ENCODE results near the gene MSH3. TPM values are rescaled to one million over a fixed set of nuclear protein-coding genes. Genes with fewer than 3 reads are reported as not detected.
"Not testable (repeated sequence)": the region's sequence is repeated elsewhere in the genome, so short reads cannot be mapped to it uniquely, and the experiment has no call there.

MSH3 gene
- total RNA-seq, 2 experiments from 2014 or later: 23.2 to 23.6 TPM

DNA sequence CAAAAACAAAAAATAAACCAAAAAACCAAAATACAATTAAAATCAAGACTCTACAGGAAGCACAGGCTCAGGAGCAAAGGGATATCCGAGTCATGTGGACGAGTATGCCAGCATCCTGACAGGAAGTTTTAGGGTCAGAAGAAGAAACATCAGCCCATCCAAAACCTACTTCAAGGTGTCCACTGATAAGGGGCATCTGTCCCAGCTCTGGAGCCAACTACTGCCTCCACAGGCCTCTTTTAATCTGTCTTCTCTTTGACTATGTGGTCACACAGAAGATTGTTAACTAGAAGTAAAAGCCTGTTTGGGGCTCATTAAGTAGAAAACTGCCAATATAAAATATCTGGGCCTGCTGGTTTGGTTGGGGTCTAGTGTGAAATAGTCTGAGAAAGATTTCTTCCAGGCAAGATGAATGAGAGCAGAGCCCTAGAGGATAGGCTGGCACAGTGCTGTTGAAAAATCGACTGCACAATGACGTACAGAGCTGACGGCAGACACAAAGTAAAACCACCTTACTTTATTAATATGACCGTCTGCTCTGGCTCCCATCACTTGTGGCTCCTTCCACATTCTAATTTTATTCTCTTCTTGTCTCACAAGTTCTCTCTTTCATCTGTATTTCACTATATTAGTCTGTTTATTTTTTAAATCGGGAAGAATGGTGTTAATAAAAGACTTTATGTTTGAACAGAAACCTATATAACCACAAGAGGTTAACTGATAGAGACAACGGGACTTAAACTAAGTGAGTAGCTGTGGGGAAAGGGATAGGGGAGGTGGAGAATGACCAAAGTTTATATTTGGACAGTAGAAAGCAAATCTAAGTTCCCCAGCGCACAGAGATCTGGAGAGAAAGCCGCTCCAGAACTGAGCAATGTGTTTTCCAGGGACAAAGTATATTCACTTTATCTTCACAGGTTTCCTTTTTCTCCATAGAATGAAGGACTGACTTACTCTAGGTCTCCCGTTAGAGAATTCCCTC is 22.9 kb upstream of the MSH3 start:
- intact Hi-C loops (cut with micrococcal nuclease): no loop called here
- ChIA-PET POLR2A (no interaction called here), CTCF (no interaction called here)
- DNase-seq: no peak
- Mint-ChIP-seq H3K4me1 (ENCODE audit: low read depth) (no peaks in the 10 kb centered on the region), H3K27ac (no peak overlapping the region), H3K4me3 (no peak overlapping the region), H3K9me3 (no peaks in the 10 kb centered on the region), H3K36me3 (peaks cover 44% of the 10 kb centered on the region), H3K27me3 (no peaks in the 10 kb centered on the region)

DNA sequence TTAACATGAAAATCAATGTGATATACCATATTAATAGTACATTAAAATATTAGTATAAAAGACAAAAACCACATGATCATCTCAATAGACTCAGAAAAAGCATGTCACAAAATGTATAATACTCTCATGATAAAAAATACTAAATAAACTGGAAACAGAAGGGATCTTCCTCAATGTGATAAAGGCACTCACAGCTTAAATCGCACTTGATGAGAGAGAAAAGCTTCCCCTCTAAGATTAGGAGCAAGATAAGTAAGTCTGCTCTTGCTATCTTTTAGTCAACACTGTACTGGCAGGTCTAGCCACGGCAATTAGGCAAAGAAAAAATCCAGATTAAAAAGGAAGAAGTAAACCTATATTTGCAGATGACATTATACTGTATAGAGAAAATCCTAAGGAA is 21.8 kb upstream of the MSH3 start:
- ChIA-PET POLR2A (no interaction called here), CTCF (no interaction called here)
- no peaks in the 10 kb centered on the region for H3K4me1 Mint-ChIP-seq (ENCODE audit: low read depth)
- intact Hi-C loops (cut with micrococcal nuclease): no loop called here
- no peak overlapping the region for H3K4me3 Mint-ChIP-seq
- H3K27ac Mint-ChIP-seq: no peak overlapping the region
- no peak for DNase-seq
- no peaks in the 10 kb centered on the region for H3K9me3 Mint-ChIP-seq
- no peaks in the 10 kb centered on the region for H3K27me3 Mint-ChIP-seq
- H3K36me3 Mint-ChIP-seq: peaks cover 47% of the 10 kb centered on the region

DNA sequence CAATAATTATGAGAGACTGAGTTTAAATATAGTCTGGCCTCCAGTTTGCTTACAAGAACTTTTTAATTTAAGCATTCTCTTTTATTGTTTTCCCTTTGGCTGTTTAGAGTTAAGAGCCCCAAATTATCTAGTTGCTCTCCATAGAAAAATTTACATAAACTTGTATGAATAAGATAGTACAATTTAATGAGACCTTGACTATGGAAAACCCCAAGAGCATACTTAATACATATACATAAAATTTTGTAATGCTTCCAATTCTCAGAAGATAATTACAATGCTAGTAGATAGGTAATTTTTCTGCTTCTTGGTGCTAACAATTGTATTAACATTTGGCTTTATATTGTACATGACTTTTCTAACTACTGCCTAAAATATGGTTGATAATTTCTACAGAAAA is 20.3 kb upstream of the MSH3 start:
- H3K27me3 Mint-ChIP-seq: no peaks in the 10 kb centered on the region
- H3K4me1 Mint-ChIP-seq (ENCODE audit: low read depth): peaks cover 6% of the 10 kb centered on the region
- ChIA-PET CTCF (no interaction called here), POLR2A (no interaction called here)
- DNase-seq: no peak
- H3K27ac Mint-ChIP-seq: no peak overlapping the region
- no peak overlapping the region for H3K4me3 Mint-ChIP-seq
- peaks cover 59% of the 10 kb centered on the region for H3K36me3 Mint-ChIP-seq
- intact Hi-C loops (cut with micrococcal nuclease): no loop called here
- H3K9me3 Mint-ChIP-seq: no peaks in the 10 kb centered on the region

DNA sequence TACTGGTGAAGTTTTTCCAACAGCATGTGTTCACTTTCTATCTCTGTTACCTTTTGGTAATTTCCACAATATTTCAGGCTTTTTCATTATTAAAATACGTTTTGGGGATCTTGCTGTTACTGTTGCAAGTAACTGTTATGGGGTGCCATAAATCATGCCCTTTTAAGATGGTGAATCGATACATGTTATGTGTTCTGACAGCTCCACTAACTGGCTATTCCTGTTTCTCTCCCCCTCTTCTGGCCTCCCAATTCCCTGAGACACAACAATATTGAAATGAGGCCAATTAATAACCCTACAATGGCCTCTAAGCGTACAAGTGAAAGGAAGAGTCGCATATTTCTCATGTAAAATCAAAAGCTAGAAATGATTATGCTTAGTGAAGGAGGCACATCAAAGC is 13.1 kb upstream of the MSH3 start:
- Mint-ChIP-seq H3K27ac (no peak overlapping the region), H3K4me1 (ENCODE audit: low read depth) (peaks cover 9% of the 10 kb centered on the region), H3K27me3 (no peaks in the 10 kb centered on the region), H3K4me3 (no peak overlapping the region), H3K9me3 (no peaks in the 10 kb centered on the region), H3K36me3 (peaks cover 76% of the 10 kb centered on the region)
- no peak for DNase-seq
- CTCF ChIA-PET: no interaction called here
- POLR2A ChIA-PET: interaction anchor here (0.6 kb wide), 1 partner anchor 593 kb away, joined by 3 read pairs; no protein-coding TSS in a partner anchor
- intact Hi-C loops (cut with micrococcal nuclease): no loop called here

DNA sequence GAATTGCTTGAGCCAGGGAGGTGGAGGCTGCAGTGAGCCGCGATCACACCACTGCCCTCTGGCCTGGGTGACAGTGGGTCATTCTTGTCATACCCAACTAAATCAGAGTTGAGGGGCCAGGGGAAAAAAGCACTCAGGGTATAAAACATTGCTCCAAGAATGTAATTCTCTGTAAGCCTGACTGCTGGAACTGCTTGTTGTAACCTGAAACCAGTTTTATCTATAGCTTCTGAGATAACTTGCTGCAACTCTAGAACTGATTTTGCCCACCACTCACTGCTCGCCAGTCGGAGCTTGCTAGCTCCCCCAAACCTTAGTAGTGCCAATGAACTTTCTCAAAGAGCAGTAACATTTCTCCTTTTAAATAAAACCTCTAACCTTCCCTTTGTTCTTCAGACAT is 9.6 kb upstream of the MSH3 start:
- peaks cover 74% of the 10 kb centered on the region for H3K36me3 Mint-ChIP-seq
- CTCF ChIA-PET: no interaction called here
- POLR2A ChIA-PET: no interaction called here

DNA sequence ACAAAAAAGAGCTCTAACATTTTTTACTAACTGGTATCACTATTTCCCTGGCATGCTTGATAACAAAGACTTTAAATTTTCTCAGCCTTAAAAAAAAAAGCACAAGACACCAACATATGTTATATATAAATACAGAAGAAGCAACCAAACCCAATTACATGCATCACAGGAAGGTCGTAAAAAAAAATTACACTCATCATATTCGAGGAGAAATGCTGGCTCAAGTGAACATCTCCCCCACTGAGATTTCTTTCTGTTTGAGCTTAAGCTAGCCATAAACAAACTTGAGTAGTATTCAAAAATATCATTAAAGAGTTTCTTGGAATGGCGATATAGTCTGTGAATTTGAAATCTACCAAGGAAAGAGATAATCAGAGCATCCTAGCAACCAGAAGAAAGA is 7.5 kb upstream of the MSH3 start:
- POLR2A ChIA-PET: no interaction called here
- H3K36me3 Mint-ChIP-seq: peaks cover 56% of the 10 kb centered on the region
- CTCF ChIA-PET: interaction anchor here (0.9 kb wide), 1 partner anchor 462 kb away, joined by 3 read pairs; no protein-coding TSS in a partner anchor
- peaks cover 4% of the 10 kb centered on the region for H3K4me1 Mint-ChIP-seq (ENCODE audit: low read depth)
- no peak overlapping the region for H3K4me3 Mint-ChIP-seq
- H3K27me3 Mint-ChIP-seq: no peaks in the 10 kb centered on the region
- no peak for DNase-seq
- H3K27ac Mint-ChIP-seq: no peak overlapping the region
- intact Hi-C loops (cut with micrococcal nuclease): no loop called here
- no peaks in the 10 kb centered on the region for H3K9me3 Mint-ChIP-seq

More for the DNA sequence above, 9.6 kb upstream of the MSH3 start:
- DNase-seq: no peak
- no peak overlapping the region for H3K4me3 Mint-ChIP-seq
- intact Hi-C loops (cut with micrococcal nuclease): no loop called here
- H3K9me3 Mint-ChIP-seq: no peaks in the 10 kb centered on the region
- peaks cover 7% of the 10 kb centered on the region for H3K4me1 Mint-ChIP-seq (ENCODE audit: low read depth)
- H3K27me3 Mint-ChIP-seq: no peaks in the 10 kb centered on the region
- H3K27ac Mint-ChIP-seq: no peak overlapping the region

DNA sequence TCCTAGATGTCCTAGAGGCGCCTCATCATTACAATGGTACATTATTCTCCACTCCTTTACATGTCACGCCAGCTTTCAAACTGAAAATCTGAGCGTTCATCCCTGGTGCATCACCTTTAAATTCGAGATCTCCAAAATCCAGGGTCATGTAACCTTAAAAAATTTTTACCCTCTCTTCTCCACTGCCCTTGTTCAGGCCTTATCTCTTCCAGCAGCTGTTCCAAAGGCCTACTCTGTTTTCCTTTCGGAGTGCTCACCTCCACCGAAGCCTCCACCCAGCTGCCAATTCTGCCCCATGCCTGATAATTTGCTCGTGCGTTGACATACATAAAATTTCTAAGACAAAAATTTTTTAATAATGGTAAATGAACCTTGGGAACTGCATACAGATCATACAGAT is 950 bp upstream of the MSH3 start:
- CTCF ChIA-PET: interaction anchor here (1.0 kb wide), 2 partner anchors 85 to 570 kb away, joined by 3 to 4 read pairs; no protein-coding TSS in a partner anchor
- POLR2A ChIA-PET: interaction anchor here (0.5 to 1.4 kb wide), 2 partner anchors 500 to 648 kb away, joined by 3 read pairs; partner anchors contain the start of gene ZCCHC9
- intact Hi-C loops (cut with micrococcal nuclease): loop anchor here (10.0 kb wide), 3 partner anchors 399 to 1669 kb away; partner anchors contain the start of genes ARSB, JMY and SERINC5

DNA sequence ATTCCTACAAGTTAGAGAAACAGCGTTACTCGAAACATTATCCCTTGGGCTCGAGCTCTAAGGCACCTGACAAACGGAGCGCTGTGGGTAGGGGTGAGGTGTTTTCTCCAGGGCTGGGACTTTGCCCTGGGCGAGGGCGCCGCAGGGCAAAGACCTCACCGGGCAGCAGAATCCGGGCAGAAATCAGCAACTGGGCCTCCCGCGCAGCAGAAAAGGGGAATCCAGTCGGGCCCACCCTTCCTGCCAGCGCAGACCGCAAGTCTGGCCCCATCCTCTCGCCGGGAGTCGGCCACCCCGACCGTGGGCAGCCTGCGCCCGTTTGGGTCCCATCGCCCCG is 430 bp upstream of the MSH3 start:
- Mint-ChIP-seq H3K36me3 (peaks cover 34% of the 10 kb centered on the region), H3K4me1 (ENCODE audit: low read depth) (peaks cover 20% of the 10 kb centered on the region), H3K27me3 (no peaks in the 10 kb centered on the region), H3K4me3 (peak overlapping the region; percentile 82), H3K9me3 (no peaks in the 10 kb centered on the region), H3K27ac (peak overlapping the region; percentile 93)
- CTCF ChIA-PET: interaction anchor here (1.0 to 3.2 kb wide), 4 partner anchors 16 to 571 kb away, joined by 3 to 12 read pairs (median 8); no protein-coding TSS in a partner anchor
- DNase-seq: no peak
- POLR2A ChIA-PET: interaction anchor here (0.5 to 1.4 kb wide), 4 partner anchors 102 to 648 kb away, joined by 3 to 4 read pairs (median 3); partner anchors contain the start of gene ZCCHC9
- intact Hi-C loops (cut with micrococcal nuclease): loop anchor here (1.0 to 10.0 kb wide), 5 partner anchors 103 to 1669 kb away; partner anchors contain the start of genes ARSB, JMY, SERINC5 and ZCCHC9

More for the DNA sequence above, 950 bp upstream of the MSH3 start:
- H3K9me3 Mint-ChIP-seq: no peaks in the 10 kb centered on the region
- H3K27ac Mint-ChIP-seq: peak overlapping the region; percentile 93
- peaks cover 20% of the 10 kb centered on the region for H3K4me1 Mint-ChIP-seq (ENCODE audit: low read depth)
- H3K36me3 Mint-ChIP-seq: peaks cover 35% of the 10 kb centered on the region
- H3K4me3 Mint-ChIP-seq: peak overlapping the region; percentile 82
- no peak for DNase-seq
- no peaks in the 10 kb centered on the region for H3K27me3 Mint-ChIP-seq

DNA sequence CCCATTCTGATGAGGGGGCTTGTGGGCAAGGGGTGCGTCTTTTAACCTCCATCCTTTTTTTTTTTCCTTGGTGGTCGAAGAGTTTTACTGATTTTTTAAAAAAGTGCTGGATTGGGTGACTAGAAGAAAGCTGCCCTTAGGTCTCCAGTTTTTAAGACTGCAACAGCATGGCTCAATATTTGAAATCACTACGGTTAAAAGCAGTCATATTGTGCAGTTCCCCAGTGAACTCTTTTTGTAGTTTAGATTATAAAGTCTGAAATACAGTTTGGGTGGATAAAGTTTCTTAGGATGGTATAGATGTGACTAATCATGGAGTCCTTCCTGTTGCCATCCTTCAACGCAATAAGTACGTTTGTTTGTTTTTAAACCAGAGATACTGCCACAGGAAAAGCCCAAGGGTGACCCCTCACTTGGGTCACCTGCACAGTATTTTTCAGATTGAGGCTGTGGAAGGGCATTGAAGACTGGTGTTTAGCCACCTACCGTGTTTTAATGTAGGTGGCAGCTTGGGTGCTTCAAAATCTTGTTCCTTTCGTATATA is 851 bp downstream of the MSH3 start:
- H3K9me3 Mint-ChIP-seq: no peaks in the 10 kb centered on the region
- peaks cover 45% of the 10 kb centered on the region for H3K36me3 Mint-ChIP-seq
- peak overlapping the region; percentile 82 for H3K4me3 Mint-ChIP-seq
- H3K27ac Mint-ChIP-seq: peak overlapping the region; percentile 93
- ChIA-PET POLR2A (interaction anchor here (0.7 to 1.3 kb wide), 3 partner anchors 101 to 529 kb away, joined by 3 to 4 read pairs (median 3); no protein-coding TSS in a partner anchor), CTCF (interaction anchor here (0.7 to 3.2 kb wide), 4 partner anchors 15 to 1521 kb away, joined by 3 to 12 read pairs (median 8); no protein-coding TSS in a partner anchor)
- intact Hi-C loops (cut with micrococcal nuclease): loop anchor here (1.0 to 10.0 kb wide), 7 partner anchors 17 to 1671 kb away; partner anchors contain the start of genes ARSB, FAM151B, JMY and SERINC5
- H3K27me3 Mint-ChIP-seq: no peaks in the 10 kb centered on the region
- no peak for DNase-seq
- H3K4me1 Mint-ChIP-seq (ENCODE audit: low read depth): peaks cover 22% of the 10 kb centered on the region

DNA sequence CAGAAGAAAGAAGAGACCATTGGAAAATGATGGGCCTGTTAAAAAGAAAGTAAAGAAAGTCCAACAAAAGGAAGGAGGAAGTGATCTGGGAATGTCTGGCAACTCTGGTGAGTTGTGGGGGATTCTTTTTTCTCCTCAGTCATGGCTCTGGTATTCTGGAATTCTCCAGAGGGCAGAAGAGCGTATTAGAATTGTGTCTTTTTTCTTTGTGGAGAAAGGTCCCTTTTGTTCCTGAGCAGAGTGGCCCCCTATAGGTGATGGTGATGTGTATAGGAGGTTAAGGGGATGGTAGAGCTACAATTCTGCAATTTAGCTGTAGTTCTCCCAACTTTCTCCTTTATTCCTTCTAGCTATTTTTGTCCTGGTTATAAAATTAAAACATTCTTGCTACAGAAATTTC is 2.0 kb downstream of the MSH3 start:
- ChIA-PET POLR2A (no interaction called here), CTCF (interaction anchor here (1.9 to 3.2 kb wide), 3 partner anchors 14 to 175 kb away, joined by 5 to 12 read pairs (median 12); no protein-coding TSS in a partner anchor)
- H3K4me3 Mint-ChIP-seq: no peak overlapping the region

DNA sequence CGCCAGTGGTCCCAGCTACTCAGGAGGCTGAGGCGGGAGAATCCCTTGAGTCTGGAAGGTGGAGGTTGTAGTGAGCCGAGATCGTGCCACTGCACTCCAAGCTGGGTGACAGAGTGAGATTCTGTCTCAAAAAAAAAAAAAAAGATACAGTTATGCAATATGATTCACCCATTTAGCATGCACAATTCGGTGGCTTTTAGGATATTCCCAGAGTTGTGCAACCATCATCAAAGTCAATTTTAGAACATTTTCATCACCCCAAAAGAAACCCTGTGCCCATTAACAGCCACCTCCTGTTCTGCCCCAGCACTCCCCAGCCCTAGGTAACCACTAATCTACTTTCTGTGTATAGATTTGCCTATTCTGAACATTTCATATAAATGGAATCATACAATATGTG is 4.7 kb downstream of the MSH3 start:
- no peaks in the 10 kb centered on the region for H3K27me3 Mint-ChIP-seq

More for the DNA sequence above, 2.0 kb downstream of the MSH3 start:
- Mint-ChIP-seq H3K4me1 (ENCODE audit: low read depth) (peaks cover 22% of the 10 kb centered on the region), H3K27me3 (no peaks in the 10 kb centered on the region), H3K27ac (peak overlapping the region; percentile 93), H3K9me3 (no peaks in the 10 kb centered on the region), H3K36me3 (peaks cover 50% of the 10 kb centered on the region)
- no peak for DNase-seq
- intact Hi-C loops (cut with micrococcal nuclease): loop anchor here (5.0 to 10.0 kb wide), 4 partner anchors 169 to 1672 kb away; partner anchors contain the start of genes ARSB, FAM151B, JMY and SERINC5

DNA sequence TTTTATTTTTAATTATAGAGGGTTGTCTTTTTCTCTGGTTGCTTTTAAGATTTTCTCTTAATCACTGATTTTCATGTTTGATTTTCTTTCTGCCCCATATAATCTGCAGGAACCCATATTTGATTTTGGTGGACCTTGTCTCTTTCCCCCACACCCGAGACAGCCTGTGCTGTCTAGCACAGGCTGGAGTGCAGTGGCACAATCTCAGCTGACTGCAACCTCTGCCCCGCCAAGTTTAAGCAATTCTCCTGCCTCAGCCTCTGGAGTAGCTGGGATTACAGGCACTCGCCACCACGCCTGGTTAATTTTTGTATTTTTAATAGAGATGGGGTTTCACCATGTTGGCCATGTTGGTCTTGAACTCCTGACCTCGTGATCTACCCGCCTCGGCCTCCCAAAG is 6.2 kb downstream of the MSH3 start:
- H3K4me3 Mint-ChIP-seq; intact Hi-C loops (cut with micrococcal nuclease); H3K27me3 Mint-ChIP-seq; DNase-seq; H3K9me3 Mint-ChIP-seq; POLR2A ChIA-PET; CTCF ChIA-PET; H3K27ac Mint-ChIP-seq: not testable (repeated sequence)
- Mint-ChIP-seq H3K36me3 (peaks cover 62% of the 10 kb centered on the region), H3K4me1 (ENCODE audit: low read depth) (peaks cover 25% of the 10 kb centered on the region)

More for the DNA sequence above, 4.7 kb downstream of the MSH3 start:
- ChIA-PET POLR2A (no interaction called here), CTCF (interaction anchor here (1.6 kb wide), 1 partner anchor 13 kb away, joined by 5 read pairs; no protein-coding TSS in a partner anchor)
- Mint-ChIP-seq H3K4me1 (ENCODE audit: low read depth) (peaks cover 20% of the 10 kb centered on the region), H3K4me3 (no peak overlapping the region), H3K36me3 (peaks cover 53% of the 10 kb centered on the region), H3K27ac (no peak overlapping the region), H3K9me3 (no peaks in the 10 kb centered on the region)
- intact Hi-C loops (cut with micrococcal nuclease): loop anchor here (5.0 to 10.0 kb wide), 4 partner anchors 172 to 1674 kb away; partner anchors contain the start of genes ARSB, FAM151B, JMY and SERINC5
- no peak for DNase-seq
